SJCRH30 (cell line): ENCODE results near the gene IL1RAPL2. TPM values are rescaled to one million over a fixed set of nuclear protein-coding genes. Genes with fewer than 3 reads are reported as not detected.
"Not testable (repeated sequence)": the region's sequence is repeated elsewhere in the genome, so short reads cannot be mapped to it uniquely, and the experiment has no call there.

Experiments
- DNase-seq, 2 experiments: peaks; one replicate each; pipeline ENCODE4 v3.0.0-alpha.2; 2015 to 2020
- H3K27ac ChIP-seq: fragments of 250-450 bp; sonication (Bioruptor Pico); 2 replicates; pipeline ENCODE4 v1.5.1; 2020; ENCODE audit warnings: mild to moderate bottlenecking, moderate library complexity
- H3K27me3 ChIP-seq: fragments of 250-450 bp; sonication (Bioruptor Pico); 2 replicates; pipeline ENCODE4 v1.5.1; 2020; ENCODE audit warnings: mild to moderate bottlenecking, moderate library complexity
- H3K36me3 ChIP-seq: fragments of 250-450 bp; sonication (Bioruptor Pico); 2 replicates; pipeline ENCODE4 v1.5.1; 2020; ENCODE audit warnings: mild to moderate bottlenecking, moderate library complexity
- H3K4me1 ChIP-seq: fragments of 250-450 bp; sonication (Bioruptor Pico); 2 replicates; pipeline ENCODE4 v1.5.1; 2020; ENCODE audit warnings: mild to moderate bottlenecking, moderate library complexity
- H3K4me3 ChIP-seq: fragments of 250-450 bp; sonication (Bioruptor Pico); 2 replicates; pipeline ENCODE4 v1.5.1; 2020; ENCODE audit warnings: mild to moderate bottlenecking, moderate library complexity
- H3K9me3 ChIP-seq: fragments of 250-450 bp; sonication (Bioruptor Pico); replicated peaks from 2 replicates; pipeline ENCODE4 v1.5.1; 2020; ENCODE audit warnings: mild to moderate bottlenecking, moderate library complexity
- total RNA-seq: library from RNA; depleted of rRNA; stranded (reverse); fragments of >200 nt; shearing (Covaris generic); gene quantifications from 2 replicates; pipeline ENCODE4 v1.2.3, GENCODE V29; 2014

The IL1RAPL2 gene
- total RNA-seq, 1 experiment from 2014 or later = 0.06 TPM

DNA sequence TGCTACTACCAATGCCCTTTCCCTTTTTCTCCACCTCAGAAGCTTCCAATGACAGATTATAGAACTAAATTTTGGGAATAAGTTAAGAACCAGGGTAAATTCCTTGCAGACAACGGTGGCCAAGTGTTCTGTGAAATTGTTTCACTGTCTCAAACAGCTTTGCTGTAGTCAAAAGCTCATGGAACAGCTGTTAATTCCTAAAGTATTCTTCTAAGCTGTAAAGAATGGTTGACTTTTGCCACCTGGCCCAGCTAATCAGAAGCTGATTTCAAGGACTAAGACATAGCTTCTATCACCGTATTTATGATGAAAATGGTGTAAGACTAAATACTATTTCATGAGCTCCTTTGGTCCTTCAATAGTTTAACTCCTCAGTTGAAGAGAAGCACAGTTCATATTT lies 297.5 kb downstream of the IL1RAPL2 start:
- Histone ChIP-seq H3K9me3 (no peaks in the 10 kb centered on the region), H3K4me3 (no peak overlapping the region), H3K36me3 (no peaks in the 10 kb centered on the region), H3K4me1 (no peaks in the 10 kb centered on the region), H3K27ac (no peak overlapping the region), H3K27me3 (no peaks in the 10 kb centered on the region)
- DNase-seq = peak in 1 of 2 experiments; percentile 2

DNA sequence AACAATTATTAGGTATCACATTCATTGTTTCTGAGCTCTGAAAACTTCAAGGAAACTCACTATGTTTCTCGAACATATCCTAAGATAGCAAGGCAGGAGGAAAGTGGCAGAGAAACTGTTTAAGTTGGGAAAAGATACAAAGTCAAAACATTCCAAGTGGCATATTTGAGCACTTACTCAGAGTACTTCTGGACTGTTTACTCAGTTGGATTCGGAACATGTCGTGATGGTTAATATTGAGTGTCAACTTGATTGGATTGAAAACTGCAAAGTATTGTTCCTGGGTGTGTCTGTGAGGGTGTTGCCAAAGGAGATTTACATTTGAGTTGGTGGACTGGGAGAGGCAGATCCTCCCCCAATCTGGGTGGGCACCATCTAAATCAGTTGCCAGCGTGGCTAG lies 298.3 kb downstream of the IL1RAPL2 start:
- no peak overlapping the region for H3K27ac ChIP-seq
- no peaks in the 10 kb centered on the region for H3K27me3 ChIP-seq
- H3K4me3 ChIP-seq = no peak overlapping the region
- no peaks in the 10 kb centered on the region for H3K9me3 ChIP-seq
- H3K36me3 ChIP-seq = no peaks in the 10 kb centered on the region
- DNase-seq = no peak
- no peaks in the 10 kb centered on the region for H3K4me1 ChIP-seq

DNA sequence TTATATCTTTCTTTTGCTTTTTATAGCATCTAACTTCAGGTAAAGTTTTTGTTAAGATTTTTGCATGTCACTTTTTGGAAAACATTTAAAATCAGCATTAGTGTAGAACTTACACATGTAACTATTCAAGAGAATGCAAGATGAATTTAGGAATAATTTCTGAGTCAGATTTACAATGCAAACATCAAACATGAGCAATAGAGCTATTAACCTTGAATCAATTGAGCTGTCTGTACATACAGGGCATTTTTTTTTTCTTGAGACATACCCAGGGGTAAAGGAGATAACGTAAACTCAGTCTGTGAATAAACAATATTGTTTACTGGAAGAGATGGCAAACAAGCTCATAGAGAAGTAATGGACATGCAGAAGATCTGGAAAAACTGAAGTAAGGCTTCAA lies 311.5 kb downstream of the IL1RAPL2 start:
- no peak for DNase-seq
- Histone ChIP-seq H3K27ac (no peak overlapping the region), H3K36me3 (no peaks in the 10 kb centered on the region), H3K4me3 (no peak overlapping the region), H3K9me3 (no peaks in the 10 kb centered on the region), H3K4me1 (no peaks in the 10 kb centered on the region), H3K27me3 (no peaks in the 10 kb centered on the region)

DNA sequence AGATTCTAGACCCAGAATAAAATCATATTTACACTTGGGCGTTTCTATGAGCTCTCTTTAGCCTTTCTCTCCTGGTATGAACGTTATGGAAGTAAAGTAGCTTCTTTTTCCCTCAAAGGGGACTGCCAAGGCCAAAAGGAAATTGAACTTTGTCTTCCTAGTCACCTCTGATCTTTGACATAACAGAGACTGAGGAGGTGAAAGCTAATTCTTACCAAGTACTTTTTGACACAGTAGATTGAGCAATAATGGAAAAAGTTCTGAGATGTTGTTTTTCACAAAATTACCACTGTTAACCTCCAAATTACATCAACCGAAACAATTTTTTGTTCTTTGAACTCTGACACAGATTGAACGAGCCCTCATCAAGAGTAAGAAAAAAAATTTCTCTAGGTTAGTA lies 336.1 kb downstream of the IL1RAPL2 start:
- Histone ChIP-seq H3K27ac (no peak overlapping the region), H3K27me3 (no peaks in the 10 kb centered on the region), H3K4me3 (no peak overlapping the region), H3K36me3 (no peaks in the 10 kb centered on the region), H3K9me3 (no peaks in the 10 kb centered on the region), H3K4me1 (no peaks in the 10 kb centered on the region)
- no peak for DNase-seq

DNA sequence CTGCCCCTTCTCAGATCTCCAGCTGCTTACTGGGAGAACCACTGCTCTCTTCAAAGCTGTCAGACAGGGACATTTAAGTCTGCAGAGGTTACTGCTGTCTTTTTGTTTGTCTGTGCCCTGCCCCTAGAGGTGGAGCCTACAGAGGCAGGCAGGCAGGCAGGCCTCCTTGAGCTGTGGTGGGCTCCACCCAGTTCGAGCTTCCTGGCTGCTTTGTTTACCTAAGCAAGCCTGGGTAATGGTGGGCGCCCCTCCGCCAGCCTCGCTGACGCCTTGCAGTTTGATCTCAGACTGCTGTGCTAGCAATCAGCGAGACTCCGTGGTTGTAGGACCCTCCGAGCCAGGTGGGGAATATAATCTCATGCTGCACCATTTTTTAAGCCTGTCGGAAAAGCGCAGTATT lies 343.7 kb downstream of the IL1RAPL2 start:
- not testable (repeated sequence) for H3K4me1 ChIP-seq, H3K36me3 ChIP-seq, H3K27ac ChIP-seq, H3K27me3 ChIP-seq, DNase-seq, H3K9me3 ChIP-seq, H3K4me3 ChIP-seq

DNA sequence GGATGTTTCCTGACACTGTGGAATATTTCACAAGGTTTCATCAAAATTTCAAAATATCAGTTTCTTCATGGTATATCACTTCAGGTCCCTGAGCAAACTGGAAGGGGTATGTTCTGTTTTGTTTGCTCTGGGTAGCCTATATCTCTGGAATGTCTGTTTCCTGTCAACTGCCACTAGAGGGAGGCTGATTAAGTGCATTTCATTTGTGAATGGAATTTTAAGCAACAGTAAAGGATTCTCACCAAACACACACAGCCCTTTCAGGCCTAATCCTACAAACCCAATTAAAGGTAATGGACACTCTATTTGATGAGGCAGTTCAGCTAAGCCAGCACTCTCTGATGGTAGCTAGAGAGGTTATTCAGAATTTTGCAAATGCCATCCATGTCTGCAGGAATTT lies 347.3 kb downstream of the IL1RAPL2 start:
- Histone ChIP-seq H3K4me1 (no peaks in the 10 kb centered on the region), H3K36me3 (no peaks in the 10 kb centered on the region), H3K4me3 (no peak overlapping the region), H3K27ac (no peak overlapping the region), H3K9me3 (no peaks in the 10 kb centered on the region), H3K27me3 (no peaks in the 10 kb centered on the region)
- peak in 1 of 2 experiments; percentile 0 for DNase-seq

DNA sequence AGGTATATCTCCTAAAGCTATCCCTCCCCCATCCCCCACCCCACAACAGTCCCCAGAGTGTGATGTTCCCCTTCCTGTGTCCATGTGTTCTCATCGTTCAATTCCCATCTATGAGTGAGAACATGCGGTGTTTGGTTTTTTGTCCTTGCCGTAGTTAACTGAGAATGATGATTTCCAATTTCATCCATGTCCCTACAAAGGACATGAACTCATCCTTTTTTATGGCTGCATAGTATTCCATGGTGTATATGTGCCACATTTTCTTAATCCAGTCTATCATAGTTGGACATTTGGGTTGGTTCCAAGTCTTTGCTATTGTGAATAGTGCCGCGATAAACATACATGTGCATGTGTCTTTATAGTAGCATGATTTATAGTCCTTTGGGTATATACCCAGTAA lies 348.7 kb downstream of the IL1RAPL2 start:
- H3K4me1 ChIP-seq, H3K36me3 ChIP-seq, H3K27me3 ChIP-seq, H3K4me3 ChIP-seq, H3K27ac ChIP-seq, DNase-seq, H3K9me3 ChIP-seq: not testable (repeated sequence)

DNA sequence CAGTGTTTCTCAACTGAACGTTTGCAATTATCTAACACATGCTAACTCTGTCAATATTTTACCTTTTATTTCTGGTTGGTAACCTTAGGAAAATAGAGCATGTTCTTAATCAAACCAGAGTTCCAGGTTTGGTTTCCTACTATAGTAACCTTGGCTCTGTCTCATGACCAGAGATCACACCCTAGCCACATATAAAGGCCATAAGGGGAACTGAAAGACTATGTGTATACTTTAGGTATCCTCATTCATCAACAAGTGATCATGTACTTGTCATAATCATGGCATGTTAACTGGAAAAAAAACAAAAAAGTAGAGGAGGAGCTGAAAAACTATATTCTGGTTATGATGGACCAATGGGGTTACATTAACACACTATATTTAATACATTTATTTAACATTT lies 352.1 kb downstream of the IL1RAPL2 start:
- Histone ChIP-seq H3K27me3 (no peaks in the 10 kb centered on the region), H3K9me3 (no peaks in the 10 kb centered on the region), H3K4me3 (no peak overlapping the region), H3K4me1 (no peaks in the 10 kb centered on the region), H3K36me3 (no peaks in the 10 kb centered on the region), H3K27ac (no peak overlapping the region)
- DNase-seq = no peak

DNA sequence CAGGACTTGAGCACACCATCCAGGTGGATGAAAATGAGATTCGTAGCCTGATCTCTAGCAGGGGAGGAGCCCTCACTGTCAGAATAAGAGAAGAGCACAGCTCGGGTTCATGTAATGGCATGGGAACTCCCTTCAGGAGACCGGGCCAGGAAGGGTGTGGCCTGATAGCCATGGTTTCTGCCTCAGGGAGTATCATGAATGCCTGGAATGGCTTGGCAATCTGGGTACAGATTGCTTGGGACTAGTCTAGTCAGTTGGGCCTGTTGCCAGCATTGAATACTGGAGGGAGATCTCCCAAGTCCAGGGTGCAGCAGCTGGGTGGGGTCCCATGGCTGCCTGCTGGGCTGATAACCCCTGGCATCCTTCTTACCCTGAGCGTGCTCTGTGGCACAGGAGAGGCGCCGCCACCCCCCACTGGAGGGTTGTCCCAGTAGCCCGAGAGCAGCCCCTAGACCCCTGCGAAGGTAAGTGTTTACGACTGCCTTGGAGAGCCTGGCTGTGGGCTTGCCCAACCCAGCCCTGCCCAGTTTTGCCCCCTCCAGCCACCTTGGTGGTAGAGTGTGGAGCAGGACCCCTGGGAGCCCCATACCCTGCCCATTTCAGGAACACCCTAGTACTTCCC lies 355.7 kb downstream of the IL1RAPL2 start:
- Histone ChIP-seq H3K27me3 (no peaks in the 10 kb centered on the region), H3K4me1 (no peaks in the 10 kb centered on the region), H3K4me3 (no peak overlapping the region), H3K9me3 (no peaks in the 10 kb centered on the region), H3K36me3 (no peaks in the 10 kb centered on the region), H3K27ac (no peak overlapping the region)
- no peak for DNase-seq

DNA sequence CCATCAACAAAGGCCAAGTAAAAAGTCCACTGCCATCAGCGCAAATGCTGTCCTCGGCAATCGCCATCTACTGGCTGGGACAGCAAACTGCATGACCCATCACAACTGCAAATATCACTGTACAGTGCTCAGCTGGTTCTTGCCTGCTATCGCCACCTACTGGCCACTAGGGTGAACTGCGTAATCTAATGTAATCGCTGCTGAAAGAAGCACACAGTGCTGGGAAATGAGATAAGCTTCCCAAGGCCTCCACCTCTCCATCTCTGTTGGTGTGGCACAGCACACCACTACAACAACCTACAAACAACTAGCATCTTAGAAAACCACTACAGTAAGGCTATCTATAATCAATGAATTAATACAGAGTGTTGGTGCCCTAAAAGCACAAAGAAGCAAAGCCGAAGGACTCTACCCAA lies 356.2 kb downstream of the IL1RAPL2 start:
- no peaks in the 10 kb centered on the region for H3K9me3 ChIP-seq
- DNase-seq = peak; percentile 20 to 48
- H3K27ac ChIP-seq = no peak overlapping the region
- H3K27me3 ChIP-seq = no peaks in the 10 kb centered on the region
- H3K4me1 ChIP-seq = no peaks in the 10 kb centered on the region
- no peak overlapping the region for H3K4me3 ChIP-seq
- H3K36me3 ChIP-seq = no peaks in the 10 kb centered on the region

DNA sequence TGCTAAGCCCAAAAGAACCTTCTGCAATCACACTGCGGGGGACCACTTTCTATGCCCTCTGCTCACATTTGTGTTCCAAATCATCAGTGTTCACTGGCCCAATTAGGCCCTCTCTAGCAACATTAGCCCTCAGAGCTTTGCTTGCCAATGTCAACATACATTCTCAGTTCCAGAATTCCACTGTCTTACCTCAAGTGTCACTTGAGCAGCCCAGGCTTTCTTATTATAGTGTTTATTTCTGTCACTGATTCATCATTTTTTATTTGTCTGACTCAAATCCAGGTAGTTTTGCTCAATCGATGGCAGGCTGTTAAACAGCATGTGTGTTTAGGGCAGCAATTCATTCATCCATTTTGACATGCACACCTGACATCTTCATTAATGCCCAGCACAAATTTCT lies 363.3 kb downstream of the IL1RAPL2 start:
- DNase-seq = no peak
- Histone ChIP-seq H3K36me3 (no peaks in the 10 kb centered on the region), H3K4me1 (no peaks in the 10 kb centered on the region), H3K27me3 (no peaks in the 10 kb centered on the region), H3K9me3 (no peaks in the 10 kb centered on the region), H3K4me3 (no peak overlapping the region), H3K27ac (no peak overlapping the region)

DNA sequence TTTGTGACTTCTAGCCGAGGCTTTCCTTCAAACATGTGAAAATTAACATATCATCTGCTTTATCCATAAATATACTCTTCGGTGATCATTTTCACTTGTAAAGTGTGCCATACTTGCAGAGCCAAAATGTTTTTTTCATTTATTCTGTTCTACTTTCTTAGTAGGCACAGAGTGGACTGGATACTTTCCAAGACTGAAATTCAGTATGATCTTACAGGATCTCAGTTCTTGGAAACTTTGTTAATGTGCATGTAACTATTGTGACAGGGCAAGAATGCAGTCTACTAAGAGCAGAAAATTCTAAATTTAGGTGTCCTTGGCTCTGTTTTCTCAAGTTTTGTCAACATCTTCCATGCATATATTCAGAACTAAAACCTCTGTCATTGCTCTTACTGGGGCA lies 369.6 kb downstream of the IL1RAPL2 start:
- H3K4me1 ChIP-seq = no peaks in the 10 kb centered on the region
- H3K36me3 ChIP-seq = no peaks in the 10 kb centered on the region
- no peak for DNase-seq
- H3K9me3 ChIP-seq = no peaks in the 10 kb centered on the region
- H3K27ac ChIP-seq = no peak overlapping the region
- no peak overlapping the region for H3K4me3 ChIP-seq
- no peaks in the 10 kb centered on the region for H3K27me3 ChIP-seq

DNA sequence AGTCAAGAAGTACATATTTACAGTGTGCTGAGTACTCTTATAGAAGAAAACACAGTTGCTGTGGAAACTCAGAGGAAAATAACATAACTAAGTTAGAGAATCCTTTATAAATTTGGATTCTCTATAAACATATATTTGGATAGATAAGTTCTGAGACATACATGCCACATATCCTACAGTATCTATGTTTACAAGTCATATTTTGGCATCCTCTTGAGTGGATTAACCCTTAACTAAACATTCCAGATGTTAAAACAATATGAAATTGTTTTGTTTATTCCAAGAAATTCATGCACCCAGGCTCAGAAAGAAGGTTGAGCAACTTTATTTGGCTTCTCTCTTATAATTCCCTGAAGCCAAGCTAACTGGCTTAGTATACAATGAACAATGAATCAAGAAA lies 387.3 kb downstream of the IL1RAPL2 start:
- no peak for DNase-seq
- Histone ChIP-seq H3K4me1 (no peaks in the 10 kb centered on the region), H3K9me3 (no peaks in the 10 kb centered on the region), H3K27ac (no peak overlapping the region), H3K27me3 (no peaks in the 10 kb centered on the region), H3K36me3 (no peaks in the 10 kb centered on the region), H3K4me3 (no peak overlapping the region)

DNA sequence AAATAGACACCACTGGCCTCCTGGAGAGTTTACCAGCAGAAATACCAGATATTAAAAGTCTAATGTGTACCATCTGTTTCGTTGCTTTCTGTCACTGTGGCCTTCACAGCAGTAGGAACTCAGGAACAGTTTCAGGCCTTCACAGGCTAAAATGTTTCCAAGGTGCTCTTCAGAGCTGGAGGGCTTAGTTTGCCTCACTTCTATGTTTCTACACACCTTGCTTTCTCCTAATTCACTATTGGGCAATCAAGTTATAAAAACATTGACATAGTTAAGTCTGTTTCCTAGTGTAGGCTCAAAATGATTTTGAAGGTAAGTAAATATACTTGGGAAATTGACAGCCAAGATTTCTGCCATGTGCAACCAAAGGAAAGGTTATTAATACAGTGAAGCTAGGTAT lies 395.9 kb downstream of the IL1RAPL2 start:
- H3K9me3 ChIP-seq = no peaks in the 10 kb centered on the region
- H3K27me3 ChIP-seq = no peaks in the 10 kb centered on the region
- H3K4me3 ChIP-seq = no peak overlapping the region
- no peaks in the 10 kb centered on the region for H3K4me1 ChIP-seq
- no peak for DNase-seq
- H3K36me3 ChIP-seq = no peaks in the 10 kb centered on the region
- no peak overlapping the region for H3K27ac ChIP-seq

DNA sequence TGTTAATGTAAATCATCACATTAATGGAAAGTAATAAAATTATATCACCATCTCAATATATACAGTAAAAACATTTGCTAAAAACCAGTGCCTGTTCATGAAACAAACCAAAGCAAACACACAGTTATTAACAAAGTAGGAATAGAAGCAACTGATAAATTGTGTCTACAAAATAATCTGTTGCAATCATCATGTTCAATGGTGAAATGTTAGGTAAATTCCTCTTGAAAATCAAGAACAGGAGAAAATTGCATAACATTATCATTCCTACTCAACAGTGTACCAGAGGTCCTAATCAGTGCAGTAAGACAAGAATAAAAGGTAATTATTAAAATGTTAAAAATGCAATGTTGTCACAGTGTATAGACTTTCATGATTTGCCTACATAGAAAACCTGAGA lies 402.2 kb downstream of the IL1RAPL2 start:
- H3K9me3 ChIP-seq = no peaks in the 10 kb centered on the region
- H3K4me3 ChIP-seq = no peak overlapping the region
- no peaks in the 10 kb centered on the region for H3K36me3 ChIP-seq
- H3K27ac ChIP-seq = no peak overlapping the region
- no peaks in the 10 kb centered on the region for H3K27me3 ChIP-seq
- H3K4me1 ChIP-seq = no peaks in the 10 kb centered on the region
- no peak for DNase-seq

DNA sequence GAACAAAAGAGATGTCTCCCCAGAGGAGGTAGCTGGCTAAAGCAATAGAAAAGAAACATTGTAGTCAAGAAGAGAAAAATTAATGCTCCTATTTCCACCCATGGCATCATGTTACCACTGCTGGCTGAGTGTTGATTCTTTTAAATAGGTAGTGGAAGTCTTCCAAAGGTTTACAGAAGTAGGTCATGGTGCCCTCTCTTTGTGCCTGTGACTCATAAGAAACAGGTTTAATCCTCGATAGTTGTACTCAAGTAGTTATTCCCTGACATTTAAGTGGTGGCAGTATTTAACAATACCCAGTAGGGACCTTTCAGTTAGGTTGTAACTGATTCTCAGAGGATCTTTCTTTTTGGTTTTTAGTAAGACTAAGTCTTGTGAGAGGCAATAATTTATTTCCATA lies 406.7 kb downstream of the IL1RAPL2 start:
- Histone ChIP-seq H3K4me3 (no peak overlapping the region), H3K27me3 (no peaks in the 10 kb centered on the region), H3K9me3 (no peaks in the 10 kb centered on the region), H3K4me1 (no peaks in the 10 kb centered on the region), H3K27ac (no peak overlapping the region), H3K36me3 (no peaks in the 10 kb centered on the region)
- no peak for DNase-seq
